Panc1 (cell line): ENCODE results near the gene NDUFAF5. TPM values are rescaled to one million over a fixed set of nuclear protein-coding genes. Genes with fewer than 3 reads are reported as not detected.

Experiments
- ATAC-seq: fragments of 200-7000 bp; cut with Tn5 transposase; 2 replicates; pipeline ENCODE4 v1.9.1; 2020; ENCODE audit warnings: mild to moderate bottlenecking, moderate library complexity
- BruUV-seq: library from RNA; stranded (reverse); fragments of 400-500 nt; replicated peaks from 2 replicates; lab custom pipeline; 2021; lab: Mats Ljungman, UMichigan
- CTCF ChIA-PET: fragments of 300-600 bp; sonication (Branson Sonifier 250); formaldehyde crosslinking; loops from one replicate; lab custom pipeline; 2022; ENCODE audit warnings: antibody characterized with exemption; lab: Charles Lee
- POLR2A ChIA-PET: fragments of 300-600 bp; sonication (Branson Sonifier 250); formaldehyde crosslinking; loops from one replicate; lab custom pipeline; 2022; ENCODE audit warnings: antibody characterized with exemption; lab: Charles Lee
- DNase-seq: peaks from one replicate; pipeline ENCODE4 v3.0.0-alpha.2; 2010; ENCODE audit warnings: low read depth, low spot score
- H3K27ac ChIP-seq: 2 replicates; pipeline ENCODE4 v1.5.1; 2011; ENCODE audit warnings: mild to moderate bottlenecking, low read length, inconsistent platforms
- H3K27me3 ChIP-seq: fragments of 200-500 bp; sonication (Bioruptor generic); 2 replicates; pipeline ENCODE4 v1.6.0; 2014; ENCODE audit warnings: low read length, inconsistent platforms; ENCODE audit not compliant: control insufficient read depth, insufficient read depth
- H3K36me3 ChIP-seq: fragments of 200-500 bp; sonication (Bioruptor generic); 2 replicates; pipeline ENCODE4 v1.5.1; 2014; ENCODE audit warnings: inconsistent platforms, mild to moderate bottlenecking, low read length, moderate library complexity; ENCODE audit not compliant: control insufficient read depth, insufficient read depth
- H3K4me1 ChIP-seq: 2 replicates; pipeline ENCODE4 v1.5.1; 2011; ENCODE audit warnings: inconsistent platforms, mild to moderate bottlenecking, low read length, moderate library complexity; ENCODE audit not compliant: control insufficient read depth, insufficient read depth
- H3K4me3 ChIP-seq, 2 experiments: 2 replicates each; pipeline ENCODE4 v1.5.1; 2011 to 2012; ENCODE audit warnings: low read depth in 2 of 2, low read length in 2 of 2, mild to moderate bottlenecking in 2 of 2, inconsistent platforms in 1 of 2, moderate library complexity in 1 of 2
- H3K9me3 ChIP-seq: fragments of 200-500 bp; sonication (Bioruptor generic); 2 replicates; pipeline ENCODE4 v1.5.1; 2014; ENCODE audit warnings: low read depth, mild to moderate bottlenecking, inconsistent platforms, low read length, moderate library complexity; ENCODE audit not compliant: control insufficient read depth, insufficient read depth
- CTCF ChIP-seq: fragments of 450-650 bp; IDR thresholded peaks from 2 replicates; pipeline ENCODE4 v1.5.1; 2017; ENCODE audit warnings: mild to moderate bottlenecking
- POLR2AphosphoS5 ChIP-seq: IDR thresholded peaks from 2 replicates; pipeline ENCODE4 v1.6.1; 2012; ENCODE audit warnings: mild to moderate bottlenecking, low read depth, low read length, moderate library complexity
- REST ChIP-seq, 2 experiments: IDR thresholded peaks; 2 replicates each; pipeline ENCODE4 v1.6.1; 2011 to 2012; ENCODE audit warnings: low read depth in 2 of 2, control low read depth in 1 of 2, low read length in 1 of 2, mild to moderate bottlenecking in 1 of 2, moderate library complexity in 1 of 2; ENCODE audit not compliant: insufficient read depth in 1 of 2
- SIN3A ChIP-seq: IDR thresholded peaks from 2 replicates; pipeline ENCODE4 v1.6.1; 2012; ENCODE audit warnings: low read depth, mild to moderate bottlenecking, low read length, moderate library complexity, borderline replicate concordance; ENCODE audit not compliant: insufficient read depth
- TCF7L2 ChIP-seq: IDR thresholded peaks from 2 replicates; pipeline ENCODE4 v1.6.1; 2011; ENCODE audit warnings: mild to moderate bottlenecking, low read depth, low read length, inconsistent platforms
- in situ Hi-C: cut with HindIII; loops from 2 replicates; pipeline ENCODE4 v1.10.0; 2016; ENCODE audit warnings: low sequenced_read_pairs, low pct_unique_long_range_greater_than_20kb
- intact Hi-C: fragments of 100-400 bp; cut with micrococcal nuclease; formaldehyde crosslinking; loops from one replicate; pipeline ENCODE4 v1.10.0; 2022; ENCODE audit not compliant: unreplicated experiment
- total RNA-seq: library from RNA; stranded (reverse); gene quantifications from one replicate; pipeline ENCODE4 v1.2.1, GENCODE V29; 2021; ENCODE audit not compliant: unreplicated experiment

The NDUFAF5 gene
- total RNA-seq, 1 experiment from 2014 or later = 23.0 TPM

- in situ Hi-C loops (no loop called here), intact Hi-C loops (no loop called here)
Observed at GRCh38 chr20:13749811-13750210, 35.0 kb upstream of the NDUFAF5 start.

GRCh38 chr20:13753436-13754036, 31.3 kb upstream of the NDUFAF5 start:
- Histone ChIP-seq H3K4me3 (no peak overlapping the region), H3K27me3 (no peaks in the 10 kb centered on the region), H3K36me3 (peaks cover 26% of the 10 kb centered on the region), H3K9me3 (no peaks in the 10 kb centered on the region), H3K4me1 (no peaks in the 10 kb centered on the region), H3K27ac (no peak overlapping the region)
- CTCF ChIA-PET = interaction anchor here (0.5 kb wide), 1 partner anchor 358 kb away, joined by 5 read pairs; no protein-coding TSS in a partner anchor
- TF ChIP-seq CTCF = no peak
- no peak for TF ChIP-seq REST (IDR thresholded peaks at IDR 0.05; ENCODE audit: insufficient read depth in 1 of 2, low read depth in 2 of 2, low read length in 1 of 2)
- TF ChIP-seq SIN3A = no peak
- no peak for TF ChIP-seq TCF7L2
- no peak for TF ChIP-seq POLR2AphosphoS5
- POLR2A ChIA-PET = no interaction called here
- DNase-seq (no peak), ATAC-seq (no peak)
- BruUV-seq = no TSS peak
- intact Hi-C loops (no loop called here), in situ Hi-C loops (no loop called here)

More at GRCh38 chr20:13749811-13750210, 35.0 kb upstream of the NDUFAF5 start:
- TF ChIP-seq POLR2AphosphoS5 (no peak), CTCF (no peak), TCF7L2 (no peak), REST (IDR thresholded peaks at IDR 0.05; ENCODE audit: insufficient read depth in 1 of 2, low read depth in 2 of 2, low read length in 1 of 2) (no peak), SIN3A (no peak)
- H3K36me3 ChIP-seq = peaks cover 5% of the 10 kb centered on the region
- POLR2A ChIA-PET = no interaction called here
- H3K27me3 ChIP-seq = no peaks in the 10 kb centered on the region
- H3K9me3 ChIP-seq = no peaks in the 10 kb centered on the region
- ATAC-seq (no peak), DNase-seq (no peak)
- no TSS peak for BruUV-seq
- H3K4me1 ChIP-seq = no peaks in the 10 kb centered on the region
- H3K4me3 ChIP-seq = no peak overlapping the region
- H3K27ac ChIP-seq = no peak overlapping the region
- CTCF ChIA-PET = no interaction called here
